SW 1271 (cell line): ENCODE data around the gene CCDC158.
"Not testable (repeated sequence)": the region's sequence is repeated elsewhere in the genome, so short reads cannot be mapped to it uniquely, and the experiment has no call there.

Source experiments
- DNase-seq, 2 experiments: peaks; one replicate each; lab custom pipeline; 2025; lab: John Stamatoyannopoulos, UW

The CCDC158 gene

GRCh38 chr4:76430519-76431388 lies 9.8 kb upstream of the CCDC158 start:
- peak in 1 of 2 experiments; percentile 34 for DNase-seq

GRCh38 chr4:76429636-76430035 lies 8.7 kb upstream of the CCDC158 start:
- no peak for DNase-seq

GRCh38 chr4:76426272-76426671 lies 5.3 kb upstream of the CCDC158 start:
- DNase-seq = no peak

GRCh38 chr4:76423159-76423558 lies 2.2 kb upstream of the CCDC158 start:
- DNase-seq = not testable (repeated sequence)

- DNase-seq = no peak
These were observed 666 bp downstream of the CCDC158 start for GRCh38 chr4:76420188-76420761.

GRCh38 chr4:76410636-76411035 lies 10.3 kb downstream of the CCDC158 start:
- DNase-seq = no peak

GRCh38 chr4:76407440-76408119 lies 13.4 kb downstream of the CCDC158 start:
- no peak for DNase-seq

GRCh38 chr4:76406081-76406480 lies 14.9 kb downstream of the CCDC158 start:
- DNase-seq = no peak

- no peak for DNase-seq
These were observed 19.3 kb downstream of the CCDC158 start for GRCh38 chr4:76401654-76402053.

GRCh38 chr4:76388160-76388908 lies 32.6 kb downstream of the CCDC158 start:
- DNase-seq = no peak

GRCh38 chr4:76386566-76387305 lies 34.2 kb downstream of the CCDC158 start:
- DNase-seq = no peak

GRCh38 chr4:76385974-76386373 lies 35.0 kb downstream of the CCDC158 start:
- no peak for DNase-seq

- DNase-seq = no peak
These were observed 36.9 kb downstream of the CCDC158 start for GRCh38 chr4:76384052-76384451.

- DNase-seq = no peak
These were observed 37.9 kb downstream of the CCDC158 start for GRCh38 chr4:76383001-76383400.

- DNase-seq = no peak
These were observed 39.0 kb downstream of the CCDC158 start for GRCh38 chr4:76381986-76382385.

GRCh38 chr4:76380561-76380960 lies 40.4 kb downstream of the CCDC158 start:
- no peak for DNase-seq

- DNase-seq = peak in 1 of 2 experiments; percentile 9
These were observed 43.0 kb downstream of the CCDC158 start for GRCh38 chr4:76377911-76378310.

- no peak for DNase-seq
These were observed 43.5 kb downstream of the CCDC158 start for GRCh38 chr4:76377481-76377901.

GRCh38 chr4:76376534-76376933 lies 44.4 kb downstream of the CCDC158 start:
- DNase-seq = no peak

- no peak for DNase-seq
These were observed 45.2 kb downstream of the CCDC158 start for GRCh38 chr4:76375703-76376102.

- DNase-seq = no peak
These were observed 46.1 kb downstream of the CCDC158 start for GRCh38 chr4:76374798-76375197.
